COR-L47 (cell line): ENCODE measurements around the gene KRT76.

Experiments
- DNase-seq: peaks from one replicate; lab custom pipeline; 2025; lab: John Stamatoyannopoulos, UW

KRT76 gene

DNA sequence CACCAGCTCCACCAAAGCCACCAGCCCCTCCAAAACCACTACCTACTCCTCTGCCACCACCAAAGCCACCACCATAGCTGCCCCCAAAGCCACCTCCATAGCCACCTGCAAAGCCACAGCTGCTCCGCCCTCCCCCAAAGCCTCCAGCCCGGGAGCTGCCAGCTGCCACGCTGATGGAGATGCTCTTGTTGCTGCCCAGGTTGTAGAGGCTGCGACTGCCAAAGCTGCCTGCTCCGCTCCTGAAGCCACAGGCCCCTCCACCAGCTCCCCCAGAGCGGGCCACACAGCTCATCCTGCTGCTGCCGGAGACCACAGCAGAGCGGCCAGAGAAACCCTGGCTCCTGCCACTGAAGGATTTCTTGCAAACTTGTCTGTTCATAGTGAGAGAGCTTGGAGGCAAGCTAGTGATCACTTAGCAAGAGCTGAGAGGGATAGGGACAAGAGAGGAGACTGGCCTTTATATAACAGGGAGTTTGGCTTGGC lies at the start of gene KRT76:
Gene KRT76, minus strand, starts transcription at position 433 of the 483 bp plus-strand sequence. Its CDS starts 54 bp downstream, at position 379.
- no peak for DNase-seq

GRCh38 chr12:52825961-52826360 lies 48.8 kb upstream of the KRT76 start:
- no peak for DNase-seq

DNA sequence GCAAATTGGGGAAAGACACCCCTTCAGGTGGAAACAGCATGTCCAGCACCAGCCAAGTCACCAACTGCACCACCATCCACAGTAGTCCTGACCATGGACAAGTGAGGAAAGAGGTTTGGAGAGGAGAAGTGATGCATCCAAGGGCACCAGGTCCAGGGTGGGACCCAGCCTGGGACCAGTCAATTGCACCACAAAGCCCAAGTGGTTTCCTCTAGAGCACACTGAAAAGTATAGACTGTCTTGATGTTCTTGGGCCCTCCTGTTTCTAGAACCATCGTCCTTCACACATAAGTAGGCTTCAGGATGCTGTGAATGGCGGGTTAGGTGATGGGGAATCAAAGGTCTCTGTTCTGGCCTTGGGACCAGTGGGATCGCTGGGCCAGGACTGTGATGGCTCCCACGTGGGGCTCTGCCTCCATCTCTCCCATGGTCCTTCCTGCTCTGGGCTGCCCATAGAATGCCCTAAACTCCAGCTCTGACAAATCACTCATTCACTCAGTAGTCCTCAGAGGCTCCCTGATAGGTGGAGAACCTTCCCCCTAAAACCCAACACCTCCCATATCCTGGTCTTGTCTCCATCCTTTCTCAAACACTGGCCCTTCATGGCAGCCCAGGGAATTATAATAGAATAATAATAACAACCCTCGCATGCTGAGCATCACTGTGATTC lies 47.7 kb upstream of the KRT76 start:
- no peak for DNase-seq

- no peak for DNase-seq
Observed at GRCh38 chr12:52823761-52824450, 46.8 kb upstream of the KRT76 start.

GRCh38 chr12:52822771-52823510 lies 45.8 kb upstream of the KRT76 start:
- DNase-seq = no peak

- DNase-seq = no peak
Observed at GRCh38 chr12:52821826-52822660, 44.9 kb upstream of the KRT76 start.

GRCh38 chr12:52821071-52821730 lies 44.1 kb upstream of the KRT76 start:
- no peak for DNase-seq

GRCh38 chr12:52820521-52820920 lies 43.4 kb upstream of the KRT76 start:
- no peak for DNase-seq

DNA sequence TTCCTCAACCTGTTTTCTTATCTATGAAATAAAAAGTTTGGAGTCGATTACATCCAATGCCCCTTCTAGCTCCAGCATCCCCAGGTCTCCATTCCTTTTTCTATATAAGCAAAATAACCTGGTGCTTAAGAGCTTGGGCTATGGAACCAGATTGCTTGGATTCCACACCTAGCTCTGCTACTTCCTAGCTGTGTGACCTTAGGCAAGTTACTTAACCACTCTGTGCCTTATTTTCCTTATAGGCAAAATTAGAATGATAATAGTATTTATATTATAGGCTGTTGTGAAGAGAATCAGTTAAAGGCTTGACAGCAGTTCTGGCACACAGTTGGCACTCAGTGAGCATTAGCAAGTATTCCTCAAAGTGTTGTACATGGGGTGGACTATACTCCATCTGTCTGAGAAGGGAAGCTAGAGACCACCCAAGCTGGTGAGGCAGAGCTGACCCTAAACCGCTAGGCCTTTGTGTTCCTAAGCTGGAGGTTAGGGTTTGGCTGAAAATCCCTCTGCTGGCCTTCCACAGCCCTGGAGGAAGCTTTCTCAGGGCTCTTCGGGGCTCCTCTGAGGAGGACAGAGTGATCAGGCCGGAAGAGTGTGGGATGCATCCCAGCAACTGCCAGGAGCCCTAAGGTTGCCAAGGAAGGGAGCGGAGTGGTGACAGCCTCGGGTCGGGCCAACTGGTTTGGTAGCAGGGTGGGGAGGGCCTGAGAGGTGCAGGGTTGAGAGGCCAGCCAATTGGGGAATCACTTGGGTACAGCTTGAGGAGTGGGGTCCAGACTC lies 42.8 kb upstream of the KRT76 start:
- no peak for DNase-seq

DNA sequence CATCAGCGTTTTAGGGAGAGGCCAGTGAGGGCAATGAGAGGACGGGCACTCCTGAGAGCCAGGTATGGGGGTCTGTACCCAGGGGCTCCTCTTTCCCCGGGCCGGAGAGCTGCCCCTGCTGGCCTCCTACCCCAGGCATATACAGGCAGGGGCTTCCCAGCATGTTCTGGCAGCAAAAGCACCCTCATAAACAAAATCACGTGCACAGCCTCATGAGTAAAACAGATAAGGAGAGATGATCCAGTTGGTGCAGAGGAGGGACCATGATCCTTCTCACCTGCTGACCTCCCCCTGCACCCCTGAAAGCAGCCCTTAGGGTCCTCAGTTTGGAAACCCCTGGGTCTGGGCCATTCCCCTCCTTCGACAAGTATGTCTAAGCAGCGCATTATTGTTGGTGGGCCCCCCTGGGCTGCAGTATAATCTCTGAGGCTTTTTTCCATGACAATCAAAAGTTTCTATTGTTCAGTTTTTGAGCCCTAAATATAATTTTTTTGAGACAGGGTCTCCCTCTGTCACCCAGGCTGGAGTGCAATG lies 41.8 kb upstream of the KRT76 start:
- no peak for DNase-seq

- DNase-seq = peak; percentile 70
Observed at GRCh38 chr12:52818388-52818787, 41.2 kb upstream of the KRT76 start.

DNA sequence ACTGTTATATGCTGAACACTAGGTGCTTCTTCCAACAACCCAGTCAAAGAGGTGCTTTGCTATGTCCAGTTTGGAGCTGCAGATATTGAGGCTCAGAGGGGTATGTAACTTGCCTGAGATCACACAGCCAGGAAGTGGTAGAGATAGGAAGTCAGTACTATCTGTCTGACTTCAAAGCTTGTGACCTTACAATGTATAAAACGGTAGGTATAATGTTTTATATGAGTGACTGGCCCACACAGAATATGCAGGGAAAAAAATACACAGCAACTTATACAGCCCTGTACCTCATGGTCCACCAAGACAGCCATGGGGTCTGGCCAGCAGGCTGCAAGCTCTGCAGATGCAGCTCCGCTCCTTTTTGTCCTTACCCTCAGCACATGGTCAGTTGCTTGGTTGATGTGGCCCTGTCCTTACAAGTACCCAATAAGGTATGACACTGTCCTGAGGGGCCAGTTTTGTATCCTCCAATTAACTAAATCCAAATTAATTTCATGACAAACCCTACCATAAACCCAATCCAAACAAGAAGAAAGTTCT lies 40.6 kb upstream of the KRT76 start:
- DNase-seq = no peak

DNA sequence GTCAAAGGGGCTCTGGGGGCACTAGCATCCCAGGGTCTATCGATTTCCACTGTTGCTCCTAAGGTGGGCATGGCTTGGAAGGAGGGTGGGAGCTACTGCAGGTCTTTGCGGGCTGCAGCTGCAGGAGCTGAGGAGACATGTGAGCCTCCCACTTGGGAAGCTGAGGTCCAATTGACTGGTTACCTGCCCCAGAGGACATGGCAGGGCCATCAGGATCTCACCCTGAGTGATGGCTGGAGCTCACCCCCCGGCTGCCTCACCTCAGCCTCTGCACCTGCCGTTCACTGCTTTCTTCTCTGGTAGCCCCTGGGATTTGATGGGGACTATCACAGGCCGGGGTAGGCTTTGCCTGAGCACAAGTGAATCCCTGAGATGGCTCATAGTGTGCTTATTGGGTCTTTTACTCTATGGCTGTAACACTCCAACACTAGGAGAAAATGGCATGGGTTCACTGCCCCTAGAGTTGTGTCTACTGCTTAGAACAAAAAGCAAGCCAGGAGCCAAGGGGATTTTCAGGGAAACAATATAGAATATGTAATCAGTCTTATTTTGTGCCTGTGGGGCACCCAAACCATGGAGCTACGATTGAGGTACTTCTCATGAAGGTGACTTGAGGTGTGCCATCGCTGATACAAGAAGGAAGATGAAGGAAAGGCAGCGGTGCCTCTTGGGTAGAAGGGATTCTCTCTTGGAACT lies 40.0 kb upstream of the KRT76 start:
- DNase-seq = no peak

GRCh38 chr12:52815676-52816588 lies 38.8 kb upstream of the KRT76 start:
- DNase-seq = no peak

DNA sequence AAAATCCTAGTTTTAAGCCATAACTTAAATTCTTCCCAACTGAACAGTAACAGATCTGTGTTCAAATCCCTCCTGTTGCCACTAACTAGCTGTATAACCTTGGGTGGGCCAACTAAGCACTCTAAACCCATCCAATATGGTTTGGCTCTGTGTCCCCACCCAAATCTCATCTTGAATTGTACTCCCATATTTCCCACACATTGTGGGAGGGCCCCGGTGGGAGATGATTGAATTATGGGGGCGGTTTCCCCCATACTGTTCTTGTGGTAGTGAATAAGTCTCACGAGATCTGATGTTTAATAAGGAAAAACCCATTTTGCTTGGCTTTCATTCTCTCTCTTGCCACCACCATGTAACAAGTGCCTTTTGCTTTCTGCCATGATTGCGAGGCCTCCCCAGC lies 38.0 kb upstream of the KRT76 start:
- DNase-seq = no peak

- DNase-seq = no peak
Observed at GRCh38 chr12:52814710-52815155, 37.6 kb upstream of the KRT76 start.

GRCh38 chr12:52813885-52814709 lies 37.0 kb upstream of the KRT76 start, which contains the start of gene KRT4:
TSS of gene KRT4 (minus strand) at chr12:52814116. CDS start at chr12:52814058, 58 bp downstream.
- no peak for DNase-seq
